Activated CD4-positive, alpha-beta T cell treated with anti-CD3 and anti-CD28 coated beads, Interleukin-2, amount 10 ng/mL, durations not matched to agents 24 days and 14 days (primary cell): Measurements from ENCODE around the gene SLC43A3. TPM values are rescaled to one million over a fixed set of nuclear protein-coding genes. Genes with fewer than 3 reads are reported as not detected.

ENCODE experiments used
- DNase-seq: peaks from one replicate; pipeline ENCODE4 v3.0.0; 2022
- H3K27ac Mint-ChIP-seq: one replicate; pipeline ENCODE4 v1.8.0; 2022; ENCODE audit warnings: mild to moderate bottlenecking, mixed read lengths
- H3K27me3 Mint-ChIP-seq: one replicate; pipeline ENCODE4 v1.8.0; 2022; ENCODE audit warnings: mixed read lengths
- H3K36me3 Mint-ChIP-seq: one replicate; pipeline ENCODE4 v1.8.0; 2022; ENCODE audit warnings: low read depth, mild to moderate bottlenecking, mixed read lengths
- H3K4me1 Mint-ChIP-seq: one replicate; pipeline ENCODE4 v1.8.0; 2021; ENCODE audit warnings: mixed read lengths
- H3K4me3 Mint-ChIP-seq: one replicate; pipeline ENCODE4 v1.8.0; 2022; ENCODE audit warnings: mild to moderate bottlenecking, moderate library complexity, mixed read lengths
- H3K9me3 Mint-ChIP-seq: one replicate; pipeline ENCODE4 v1.8.0; 2021; ENCODE audit warnings: mixed read lengths
- intact Hi-C: fragments of 100-400 bp; cut with micrococcal nuclease; formaldehyde crosslinking; loops from one replicate; pipeline ENCODE4 v1.15.1; 2023
- total RNA-seq: library from RNA; stranded (reverse); gene quantifications from 2 replicates; pipeline ENCODE4 v1.2.3, GENCODE V29; 2022

Gene SLC43A3
- total RNA-seq, 1 donor from 2014 or later, result 261 TPM

DNA sequence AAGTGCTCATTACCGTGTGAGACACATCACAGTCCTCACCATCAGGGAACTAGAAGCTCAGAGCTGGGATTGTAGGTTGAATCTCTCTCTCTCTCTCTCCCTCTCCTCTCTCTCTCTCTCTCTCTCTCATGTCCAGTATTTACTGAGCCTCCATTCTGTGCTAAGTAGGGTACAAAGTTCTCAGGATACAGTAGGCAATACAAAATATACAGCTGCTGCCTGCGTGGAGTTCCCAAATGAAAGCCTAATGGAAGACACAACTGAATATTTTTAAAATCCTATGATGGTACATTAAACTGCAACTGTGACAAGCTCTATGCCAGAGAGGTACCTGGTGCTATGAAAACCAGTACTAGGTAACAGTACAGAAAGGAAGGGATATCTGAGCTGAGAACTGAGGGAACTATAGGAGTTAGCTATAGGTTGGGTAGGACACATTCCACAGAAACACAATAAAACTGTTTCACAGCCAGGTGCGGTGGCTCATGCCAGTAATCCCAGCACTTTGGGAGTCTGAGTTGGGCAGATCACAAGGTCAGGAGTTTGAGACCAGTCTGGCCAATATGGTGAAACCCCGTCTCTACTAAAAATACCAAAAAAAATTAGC lies 26.8 kb downstream of the SLC43A3 start:
- H3K4me1 Mint-ChIP-seq, result peaks cover 4% of the 10 kb centered on the region
- H3K27ac Mint-ChIP-seq, result no peak overlapping the region

DNA sequence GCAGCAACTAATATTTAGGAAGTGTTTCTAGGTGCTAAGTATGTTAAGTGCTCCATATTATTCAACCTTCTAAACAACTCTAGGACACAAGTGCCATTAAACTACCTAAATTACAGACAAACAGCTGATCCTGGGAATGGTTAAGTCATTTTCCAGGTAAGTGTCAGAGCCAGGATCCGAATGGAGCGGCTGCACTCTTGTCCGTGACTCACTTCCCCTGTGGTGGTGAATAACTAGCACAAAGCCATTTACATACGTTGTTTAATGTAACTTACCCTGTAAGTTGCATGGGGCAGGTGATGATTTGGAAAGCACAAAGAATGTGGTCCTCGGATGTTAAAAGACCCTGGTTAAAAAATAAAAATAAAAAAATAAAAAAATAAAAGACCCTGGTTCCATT lies 27.7 kb downstream of the SLC43A3 start:
- Mint-ChIP-seq H3K36me3 (peaks cover 4% of the 10 kb centered on the region), H3K27ac (no peak overlapping the region), H3K4me1 (peaks cover 2% of the 10 kb centered on the region), H3K27me3 (no peaks in the 10 kb centered on the region), H3K4me3 (no peak overlapping the region), H3K9me3 (no peaks in the 10 kb centered on the region)
- no peak for DNase-seq
- intact Hi-C loops, result no loop called here

More for the DNA sequence above, 26.8 kb downstream of the SLC43A3 start:
- Mint-ChIP-seq H3K9me3 (no peaks in the 10 kb centered on the region), H3K4me3 (no peak overlapping the region), H3K36me3 (peaks cover 8% of the 10 kb centered on the region), H3K27me3 (no peaks in the 10 kb centered on the region)
- no peak for DNase-seq
- intact Hi-C loops, result no loop called here

DNA sequence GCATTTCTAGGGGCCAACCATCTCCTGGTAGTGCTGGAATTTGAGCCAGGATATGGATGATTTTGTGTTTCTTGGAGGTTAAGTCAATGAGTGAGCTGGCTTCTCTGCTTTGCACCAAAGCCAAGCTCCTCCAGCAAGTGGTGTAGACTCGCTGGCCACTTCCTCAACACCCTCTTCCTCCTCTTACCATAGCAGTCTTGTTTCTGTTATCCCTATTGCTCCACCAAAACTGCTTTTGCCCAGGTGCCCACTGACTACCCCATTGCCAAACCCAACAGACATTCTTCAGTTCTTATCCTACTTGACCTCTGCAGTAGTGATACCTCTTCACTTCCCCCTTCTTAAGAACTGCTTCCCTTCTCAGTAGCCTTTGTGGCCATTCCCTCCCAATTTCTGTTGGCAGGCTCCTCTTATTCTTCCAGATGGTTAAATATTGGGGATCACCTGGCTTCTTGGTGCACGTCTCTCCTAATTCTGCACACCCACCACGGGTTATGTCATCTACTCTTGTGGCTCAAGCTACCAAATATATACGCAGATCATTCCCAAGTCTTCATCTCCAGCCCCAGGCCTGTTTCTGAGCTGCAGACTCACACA lies 29.4 kb downstream of the SLC43A3 start:
- no peak overlapping the region for H3K27ac Mint-ChIP-seq
- H3K36me3 Mint-ChIP-seq, result no peaks in the 10 kb centered on the region
- H3K9me3 Mint-ChIP-seq, result no peaks in the 10 kb centered on the region
- H3K4me3 Mint-ChIP-seq, result no peak overlapping the region
- DNase-seq, result no peak
- no peaks in the 10 kb centered on the region for H3K27me3 Mint-ChIP-seq
- H3K4me1 Mint-ChIP-seq, result no peaks in the 10 kb centered on the region
- intact Hi-C loops, result no loop called here

DNA sequence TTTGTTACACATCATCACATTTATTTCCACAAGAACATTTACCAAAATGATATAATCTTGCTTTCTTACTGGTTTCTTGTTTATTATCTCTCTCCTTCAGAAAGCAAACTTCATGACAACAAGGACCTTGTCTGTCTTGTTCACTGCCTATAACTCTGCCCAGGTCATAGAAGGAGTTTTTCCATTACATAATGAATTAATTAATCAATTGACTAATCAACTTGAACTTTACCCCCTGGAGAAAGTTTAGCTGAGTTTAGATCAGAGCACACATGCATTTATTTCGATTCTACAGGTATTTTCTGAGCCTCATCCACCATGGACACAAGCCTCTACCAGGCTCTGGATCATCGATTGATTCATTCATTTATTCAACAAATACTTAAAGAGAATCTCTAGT lies 30.2 kb downstream of the SLC43A3 start:
- H3K27me3 Mint-ChIP-seq, result no peaks in the 10 kb centered on the region
- no peaks in the 10 kb centered on the region for H3K36me3 Mint-ChIP-seq
- H3K9me3 Mint-ChIP-seq, result no peaks in the 10 kb centered on the region
- intact Hi-C loops, result no loop called here
- no peak overlapping the region for H3K4me3 Mint-ChIP-seq
- H3K4me1 Mint-ChIP-seq, result no peaks in the 10 kb centered on the region
- no peak for DNase-seq
- H3K27ac Mint-ChIP-seq, result no peak overlapping the region

DNA sequence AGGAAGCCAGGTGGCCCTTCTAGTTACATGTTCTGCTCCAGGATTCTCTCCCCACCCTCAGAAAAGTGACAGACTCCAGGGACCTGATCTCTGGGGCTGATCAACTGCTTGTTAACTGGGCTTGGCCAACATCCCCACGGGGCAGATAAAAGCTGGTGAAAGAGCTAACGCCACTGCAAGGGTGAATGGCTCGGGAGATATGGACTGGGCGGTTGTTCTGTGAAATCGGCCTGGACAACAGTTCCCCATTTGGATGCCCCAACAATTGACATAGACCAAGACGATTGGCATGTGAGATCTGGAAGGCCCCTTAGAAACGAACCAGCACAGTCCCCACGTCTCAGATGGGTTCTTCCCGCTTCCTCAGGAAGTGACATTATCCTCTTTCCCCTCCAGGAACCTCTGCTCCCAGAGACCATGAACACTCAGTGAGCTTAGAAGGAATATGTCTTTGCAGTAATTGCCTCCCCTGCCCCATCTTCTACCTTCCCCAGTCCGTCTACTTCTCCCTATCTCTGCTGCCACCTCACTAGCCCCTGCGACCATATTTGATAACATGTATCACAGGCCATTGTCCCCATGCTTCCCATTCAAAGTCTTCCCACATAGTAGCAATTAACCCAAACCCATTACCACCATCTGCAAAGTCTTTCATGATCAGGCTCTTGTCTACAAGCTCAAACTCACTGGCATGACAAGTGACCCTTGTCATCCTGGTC lies 30.9 kb downstream of the SLC43A3 start:
- H3K4me3 Mint-ChIP-seq, result no peak overlapping the region
- no peaks in the 10 kb centered on the region for H3K4me1 Mint-ChIP-seq
- H3K36me3 Mint-ChIP-seq, result no peaks in the 10 kb centered on the region
- no peaks in the 10 kb centered on the region for H3K9me3 Mint-ChIP-seq
- no peaks in the 10 kb centered on the region for H3K27me3 Mint-ChIP-seq
- DNase-seq, result no peak
- intact Hi-C loops, result no loop called here
- no peak overlapping the region for H3K27ac Mint-ChIP-seq

DNA sequence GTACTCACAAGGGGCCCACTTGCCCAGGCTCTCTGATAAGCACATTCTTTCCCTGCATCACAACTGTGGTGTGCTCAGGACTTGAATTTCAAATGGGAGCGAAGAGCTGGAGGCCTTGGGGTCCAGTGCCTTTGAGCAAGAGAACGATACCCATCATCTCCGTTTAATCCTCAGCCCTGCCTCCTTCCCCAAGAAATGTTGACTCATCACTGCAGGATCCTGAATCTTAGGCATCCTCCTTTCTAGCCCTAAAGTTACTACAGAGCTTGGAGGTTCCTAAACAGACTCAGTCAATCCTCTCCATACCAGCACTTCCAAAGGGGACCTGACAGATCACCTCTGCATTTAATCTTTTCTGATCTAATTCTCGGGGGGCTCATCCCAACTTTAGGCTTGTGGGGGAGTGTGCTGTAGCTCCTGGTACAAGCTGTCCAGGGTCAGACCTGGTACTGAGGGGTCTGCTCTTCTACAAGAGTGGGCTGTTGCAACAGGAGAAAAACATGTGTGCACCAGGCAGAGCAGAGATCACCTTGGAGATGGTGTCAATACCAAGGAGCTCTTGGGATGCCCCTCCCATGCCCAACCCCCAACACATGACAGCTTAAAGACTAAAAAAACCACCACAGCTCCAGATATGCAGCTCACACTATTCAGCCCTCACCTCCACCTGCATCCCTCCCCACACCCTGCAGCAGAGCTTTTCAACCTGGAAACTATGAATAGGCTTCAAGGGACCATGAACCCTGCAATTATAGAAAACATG lies 32.5 kb downstream of the SLC43A3 start:
- intact Hi-C loops, result no loop called here
- Mint-ChIP-seq H3K4me1 (no peaks in the 10 kb centered on the region), H3K9me3 (no peaks in the 10 kb centered on the region), H3K27me3 (no peaks in the 10 kb centered on the region), H3K4me3 (no peak overlapping the region), H3K36me3 (no peaks in the 10 kb centered on the region), H3K27ac (no peak overlapping the region)
- no peak for DNase-seq

DNA sequence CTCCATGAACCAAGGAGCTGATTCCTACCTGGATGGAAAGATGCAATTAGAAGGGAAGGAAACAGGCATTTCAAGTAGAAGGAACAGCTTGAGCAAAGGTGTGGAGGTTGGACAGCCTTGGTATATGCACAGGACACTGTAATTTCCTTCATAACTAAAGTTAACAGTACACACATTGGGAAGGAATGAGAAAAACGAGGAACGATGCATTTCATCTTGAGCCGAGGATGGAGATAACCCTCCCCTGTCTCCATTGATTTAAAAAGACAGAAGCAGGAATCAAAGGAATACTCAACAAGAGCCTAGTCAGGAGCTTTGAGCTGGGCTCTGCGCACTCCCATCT lies 34.2 kb downstream of the SLC43A3 start:
- no peak overlapping the region for H3K27ac Mint-ChIP-seq
- intact Hi-C loops, result no loop called here

DNA sequence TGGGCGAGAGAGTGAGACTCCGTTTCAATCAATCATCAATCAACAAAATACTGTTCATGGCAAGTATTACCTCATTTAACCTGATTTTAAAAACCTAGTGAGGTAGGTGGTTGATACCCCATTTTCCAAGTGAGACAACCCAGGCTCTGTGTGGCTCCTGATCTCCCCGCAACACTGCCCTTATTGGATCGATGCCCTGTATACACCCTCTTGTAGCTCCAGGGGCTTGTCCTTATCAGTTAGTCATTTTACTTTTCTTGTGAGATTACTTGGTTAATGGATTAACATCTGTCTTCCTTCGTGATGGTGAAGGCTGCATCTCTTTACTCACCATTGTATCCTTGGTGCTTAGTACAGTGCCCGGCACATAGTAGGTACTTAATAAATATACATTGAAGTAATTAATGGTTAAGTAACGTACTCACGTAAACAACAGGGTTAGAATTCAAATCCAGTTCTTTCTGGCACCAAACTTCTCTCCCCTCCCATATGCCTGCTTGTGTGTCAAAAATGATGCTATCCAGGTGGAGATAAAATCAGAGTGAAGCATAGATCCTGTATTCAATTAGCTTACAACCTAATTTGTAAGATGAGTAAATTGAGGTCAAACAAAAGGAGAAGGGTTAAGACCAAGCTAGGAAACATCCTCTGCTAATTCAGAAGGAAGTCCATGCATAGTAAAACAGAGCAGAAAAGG lies 34.7 kb downstream of the SLC43A3 start:
- intact Hi-C loops, result no loop called here
- Mint-ChIP-seq H3K4me3 (no peak overlapping the region), H3K4me1 (no peaks in the 10 kb centered on the region), H3K27ac (no peak overlapping the region), H3K9me3 (no peaks in the 10 kb centered on the region), H3K36me3 (no peaks in the 10 kb centered on the region), H3K27me3 (no peaks in the 10 kb centered on the region)
- no peak for DNase-seq

More for the DNA sequence above, 34.2 kb downstream of the SLC43A3 start:
- no peaks in the 10 kb centered on the region for H3K36me3 Mint-ChIP-seq
- H3K27me3 Mint-ChIP-seq, result no peaks in the 10 kb centered on the region
- no peak overlapping the region for H3K4me3 Mint-ChIP-seq
- no peaks in the 10 kb centered on the region for H3K9me3 Mint-ChIP-seq
- no peaks in the 10 kb centered on the region for H3K4me1 Mint-ChIP-seq
- DNase-seq, result no peak

DNA sequence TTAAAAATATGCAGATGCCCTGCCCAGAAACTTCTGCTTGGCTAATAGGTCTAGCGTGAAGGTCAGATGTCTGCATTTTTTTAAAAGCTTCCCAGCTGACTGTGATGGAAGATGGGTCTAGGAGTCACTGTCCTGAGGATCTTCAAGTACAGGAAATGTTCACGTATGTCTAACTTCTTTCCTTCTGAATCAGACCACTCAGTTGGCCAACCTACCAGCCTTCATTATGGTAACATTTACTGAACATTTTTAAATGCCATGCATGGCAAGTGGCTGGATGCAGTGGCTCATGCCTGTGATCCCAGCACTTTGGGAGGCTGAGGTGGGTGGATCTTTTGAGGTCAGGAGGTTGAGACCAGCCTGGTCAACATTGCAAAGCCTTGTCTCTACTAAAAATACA lies 35.4 kb downstream of the SLC43A3 start:
- intact Hi-C loops, result no loop called here
- Mint-ChIP-seq H3K4me1 (no peaks in the 10 kb centered on the region), H3K27ac (no peak overlapping the region), H3K36me3 (no peaks in the 10 kb centered on the region), H3K27me3 (no peaks in the 10 kb centered on the region), H3K9me3 (no peaks in the 10 kb centered on the region), H3K4me3 (no peak overlapping the region)
- DNase-seq, result no peak

DNA sequence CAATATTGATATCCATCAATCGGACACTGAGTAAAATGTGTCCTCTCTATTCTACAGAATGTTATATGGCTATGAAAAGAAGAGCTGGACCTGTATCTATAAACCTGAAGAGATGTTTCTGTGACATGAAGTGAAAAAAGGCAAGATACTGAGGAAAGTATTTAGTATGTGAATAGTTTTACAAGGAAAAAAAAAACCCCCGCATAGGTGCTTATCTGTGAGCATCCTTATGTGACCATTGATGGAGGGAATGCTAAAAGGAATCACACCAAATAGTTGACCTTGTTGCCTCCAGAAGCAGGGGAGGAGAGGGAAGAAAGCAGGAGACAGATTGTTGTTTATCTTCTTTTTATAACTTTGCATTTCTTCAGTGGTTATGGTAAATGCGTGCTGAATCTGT lies 35.8 kb downstream of the SLC43A3 start:
- Mint-ChIP-seq H3K9me3 (no peaks in the 10 kb centered on the region), H3K4me3 (no peak overlapping the region), H3K4me1 (no peaks in the 10 kb centered on the region), H3K27me3 (peaks cover 1% of the 10 kb centered on the region), H3K27ac (no peak overlapping the region), H3K36me3 (no peaks in the 10 kb centered on the region)
- no peak for DNase-seq
- intact Hi-C loops, result no loop called here

DNA sequence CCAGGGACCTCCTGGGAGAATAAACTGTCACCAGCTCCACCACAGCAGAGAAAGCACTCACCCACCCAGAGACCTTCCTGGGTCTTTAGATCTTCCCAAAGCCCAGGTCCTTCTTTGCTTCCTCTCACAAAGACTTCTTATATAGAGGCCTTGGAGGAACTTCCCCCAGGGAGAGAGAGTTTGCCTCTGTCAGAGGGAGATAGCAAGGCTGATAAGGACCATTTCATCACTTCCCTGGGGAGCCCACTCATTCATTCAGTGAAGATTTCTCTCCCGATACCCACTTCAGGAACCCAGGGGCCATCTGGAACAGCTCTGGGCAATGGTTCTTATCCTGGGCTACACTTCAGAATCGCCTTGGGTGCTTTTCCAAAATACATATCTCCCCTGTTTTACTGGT lies 36.4 kb downstream of the SLC43A3 start, which contains the start of gene PRG2:
Gene PRG2, minus strand, starts transcription at position 116 of the 400 bp plus-strand sequence. CDS start 706 bp downstream, outside the sequence.
- intact Hi-C loops, result no loop called here
- H3K27ac Mint-ChIP-seq, result no peak within 1 kb of the TSS
- H3K4me1 Mint-ChIP-seq, result no peaks in the 10 kb centered on the region
- no peaks in the 10 kb centered on the region for H3K36me3 Mint-ChIP-seq
- no peak within 1 kb of the TSS for H3K4me3 Mint-ChIP-seq
- H3K27me3 Mint-ChIP-seq, result peaks cover 2% of the 10 kb centered on the region
- H3K9me3 Mint-ChIP-seq, result no peaks in the 10 kb centered on the region
- DNase-seq, result no peak

DNA sequence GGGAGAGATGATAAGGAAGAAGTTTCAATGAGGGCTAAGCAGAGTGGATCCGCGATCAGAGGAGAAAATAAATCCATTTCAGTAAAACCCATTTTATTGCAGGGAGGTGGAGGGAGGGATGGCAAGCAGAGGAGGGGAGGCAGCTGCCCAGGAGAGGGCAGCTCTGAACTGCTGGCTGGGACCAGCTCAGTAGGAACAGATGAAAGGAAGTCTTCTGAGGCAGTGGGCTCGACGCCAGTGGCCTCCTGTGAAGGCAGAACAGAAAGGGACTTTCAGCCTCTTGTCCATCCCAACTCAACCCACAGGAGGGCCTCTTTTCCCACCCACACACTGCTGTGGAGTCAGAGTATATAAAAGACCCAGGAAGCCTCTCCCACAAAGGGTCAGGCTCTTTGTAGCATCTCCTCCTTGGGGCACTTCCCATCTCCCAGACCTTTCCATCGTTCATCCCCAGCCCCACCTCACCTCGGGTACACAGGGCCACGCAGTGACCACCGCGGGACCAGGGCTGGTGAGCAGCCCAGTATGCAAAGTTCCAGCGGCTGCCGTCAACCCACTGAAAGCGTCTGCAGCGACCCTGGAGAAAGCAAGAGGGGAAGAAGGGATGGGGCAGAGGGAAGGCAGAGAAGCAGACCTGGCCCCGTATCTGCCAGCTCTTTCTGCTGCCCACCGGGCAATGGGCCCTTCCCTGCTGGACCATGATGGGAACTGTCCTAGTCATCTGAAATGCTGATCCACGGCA lies 39.5 kb downstream of the SLC43A3 start:
- no peak for DNase-seq
- Mint-ChIP-seq H3K4me1 (no peaks in the 10 kb centered on the region), H3K27me3 (peaks cover 4% of the 10 kb centered on the region), H3K36me3 (no peaks in the 10 kb centered on the region), H3K4me3 (no peak overlapping the region), H3K27ac (no peak overlapping the region), H3K9me3 (no peaks in the 10 kb centered on the region)
- intact Hi-C loops, result no loop called here
